HT-29 (cell line): ENCODE measurements around the gene DZIP1. TPM values are rescaled to one million over a fixed set of nuclear protein-coding genes. Genes with fewer than 3 reads are reported as not detected.

Experiments
- DNase-seq: peaks from one replicate; pipeline ENCODE4 v3.0.0-alpha.2; 2015; ENCODE audit warnings: low spot score
- total RNA-seq: library from RNA; depleted of rRNA; stranded (reverse); fragments of >200 nt; shearing (Covaris generic); gene quantifications from 2 replicates; pipeline ENCODE4 v1.2.3, GENCODE V29; 2014; rRNA removed

The DZIP1 gene
- total RNA-seq, 1 experiment from 2014 or later, result not detected

- DNase-seq, result no peak
Observed at GRCh38 chr13:95546919-95547318, 97.6 kb downstream of the DZIP1 start.

- DNase-seq, result no peak
Observed at GRCh38 chr13:95544293-95544692, 100.2 kb downstream of the DZIP1 start.

GRCh38 chr13:95541911-95542474 is 102.5 kb downstream of the DZIP1 start:
- DNase-seq, result no peak

GRCh38 chr13:95541308-95541707 is 103.2 kb downstream of the DZIP1 start:
- DNase-seq, result no peak

- no peak for DNase-seq
Observed at GRCh38 chr13:95540888-95541287, 103.6 kb downstream of the DZIP1 start.

- DNase-seq, result peak; percentile 78
Observed at GRCh38 chr13:95536632-95537241, 107.8 kb downstream of the DZIP1 start.

- peak; percentile 94 for DNase-seq
Observed at GRCh38 chr13:95535243-95535642, 109.3 kb downstream of the DZIP1 start.

- DNase-seq, result peak; percentile 87
Observed at GRCh38 chr13:95533545-95534160, 110.9 kb downstream of the DZIP1 start.

- DNase-seq, result peak; percentile 69
Observed at GRCh38 chr13:95530178-95530577, 114.3 kb downstream of the DZIP1 start.

Other genes with a start within 250 kb of the DZIP1 start
- gene CLDN10, start 92.0 kb downstream of the DZIP1 start, total RNA-seq, result not detected in 2 replicates
- gene DNAJC3, start 32.4 kb upstream of the DZIP1 start, total RNA-seq, result 17.7 and 20.1 TPM in 2 replicates